ENCODE results near the gene MYPN.
"Not testable (repeated sequence)": the region's sequence is repeated elsewhere in the genome, so short reads cannot be mapped to it uniquely, and the experiment has no call there.

Gene MYPN

DNA sequence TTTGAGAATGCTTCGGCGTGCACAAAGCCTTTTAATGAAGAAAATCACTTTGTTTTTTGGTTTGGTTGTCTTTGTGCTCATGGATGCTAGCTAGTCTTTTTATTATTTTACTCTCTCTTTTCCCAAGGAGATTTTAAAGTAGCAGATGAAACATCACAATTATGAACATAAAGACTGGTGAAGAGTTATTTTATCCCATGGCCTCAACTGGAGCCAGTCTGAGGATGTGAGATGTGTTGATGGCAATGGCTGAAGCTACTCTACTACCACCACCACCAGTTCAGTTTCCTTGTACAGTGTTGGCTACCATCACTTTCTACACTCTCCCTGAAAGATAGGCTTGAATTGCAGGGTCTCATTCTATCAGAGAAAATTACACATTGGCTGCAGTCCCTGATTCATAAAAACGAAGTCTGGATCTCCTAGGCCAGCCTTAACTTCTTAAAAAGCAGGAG is 33.7 kb upstream of the MYPN start:
- no peak for DNase-seq (ENCODE audit: low read depth)
- H3K4me3 ChIP-seq (replicated peaks; ENCODE audit: low read depth, low read length): peak overlapping the region; percentile 44
- TF ChIP-seq, protein P1, sequence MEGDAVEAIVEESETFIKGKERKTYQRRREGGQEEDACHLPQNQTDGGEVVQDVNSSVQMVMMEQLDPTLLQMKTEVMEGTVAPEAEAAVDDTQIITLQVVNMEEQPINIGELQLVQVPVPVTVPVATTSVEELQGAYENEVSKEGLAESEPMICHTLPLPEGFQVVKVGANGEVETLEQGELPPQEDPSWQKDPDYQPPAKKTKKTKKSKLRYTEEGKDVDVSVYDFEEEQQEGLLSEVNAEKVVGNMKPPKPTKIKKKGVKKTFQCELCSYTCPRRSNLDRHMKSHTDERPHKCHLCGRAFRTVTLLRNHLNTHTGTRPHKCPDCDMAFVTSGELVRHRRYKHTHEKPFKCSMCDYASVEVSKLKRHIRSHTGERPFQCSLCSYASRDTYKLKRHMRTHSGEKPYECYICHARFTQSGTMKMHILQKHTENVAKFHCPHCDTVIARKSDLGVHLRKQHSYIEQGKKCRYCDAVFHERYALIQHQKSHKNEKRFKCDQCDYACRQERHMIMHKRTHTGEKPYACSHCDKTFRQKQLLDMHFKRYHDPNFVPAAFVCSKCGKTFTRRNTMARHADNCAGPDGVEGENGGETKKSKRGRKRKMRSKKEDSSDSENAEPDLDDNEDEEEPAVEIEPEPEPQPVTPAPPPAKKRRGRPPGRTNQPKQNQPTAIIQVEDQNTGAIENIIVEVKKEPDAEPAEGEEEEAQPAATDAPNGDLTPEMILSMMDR (IDR thresholded peaks at IDR 0.05; ENCODE audit: low read length, missing control alignments): no peak

DNA sequence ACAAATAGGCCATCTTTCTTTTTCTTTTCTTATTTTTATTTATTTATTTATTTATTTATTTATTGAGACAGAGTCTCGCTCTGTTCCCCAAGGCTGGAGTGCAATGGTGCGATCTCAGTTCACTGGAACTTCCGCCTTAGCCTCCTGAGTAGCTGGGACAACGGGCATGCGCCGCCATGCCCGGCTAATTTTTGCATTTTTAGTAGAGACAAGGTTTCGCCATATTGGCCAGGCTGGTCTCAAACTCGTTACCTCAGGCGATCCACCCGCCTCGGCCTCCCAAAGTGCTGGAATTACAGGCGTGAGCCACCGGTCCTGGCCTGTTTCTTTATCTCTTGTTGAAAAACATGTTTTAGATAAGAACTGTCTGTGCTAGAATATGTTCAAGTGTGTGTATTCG is 33.2 kb upstream of the MYPN start:
- not testable (repeated sequence) for DNase-seq (ENCODE audit: low read depth); H3K4me3 ChIP-seq (replicated peaks; ENCODE audit: low read depth, low read length)

- TF ChIP-seq, protein P1 (IDR thresholded peaks at IDR 0.05; ENCODE audit: low read length, missing control alignments): no peak
- H3K4me3 ChIP-seq (replicated peaks; ENCODE audit: low read depth, low read length): no peak overlapping the region
- DNase-seq (ENCODE audit: low read depth): no peak
Observed at GRCh38 chr10:68077026-68077425, 32.3 kb upstream of the MYPN start.

- TF ChIP-seq, protein P1 (IDR thresholded peaks at IDR 0.05; ENCODE audit: low read length, missing control alignments): no peak
- no peak for DNase-seq (ENCODE audit: low read depth)
- no peak overlapping the region for H3K4me3 ChIP-seq (replicated peaks; ENCODE audit: low read depth, low read length)
Observed at GRCh38 chr10:68079434-68079833, 29.9 kb upstream of the MYPN start.

DNA sequence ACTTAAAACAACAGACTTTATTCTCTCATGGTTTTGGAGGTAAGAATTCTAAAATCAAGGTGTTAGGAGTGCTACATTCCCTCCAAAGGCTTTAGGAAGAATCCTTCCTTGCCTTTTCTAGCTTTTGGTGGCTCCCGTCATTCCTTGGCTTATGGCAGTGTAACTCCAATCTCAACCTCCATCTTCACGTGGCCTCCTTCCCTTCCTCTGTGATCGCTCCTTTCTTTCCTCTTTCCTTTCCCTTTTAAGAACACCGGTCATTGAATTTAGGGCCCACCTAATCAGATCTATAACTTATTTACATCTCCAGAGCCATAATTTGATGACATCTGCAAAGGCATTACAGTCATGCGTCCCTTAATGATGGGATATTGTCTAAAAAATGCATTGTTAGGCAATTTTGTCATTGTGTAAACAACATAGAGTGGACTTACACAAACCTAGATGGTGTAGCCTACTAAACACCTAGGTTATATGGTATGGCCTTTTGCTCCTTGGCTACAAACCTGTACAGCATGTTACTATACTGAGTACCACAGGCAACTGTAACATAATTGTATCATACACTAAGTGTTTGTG is 28.3 kb upstream of the MYPN start:
- TF ChIP-seq, protein P1 (IDR thresholded peaks at IDR 0.05; ENCODE audit: low read length, missing control alignments): no peak
- H3K4me3 ChIP-seq (replicated peaks; ENCODE audit: low read depth, low read length): no peak overlapping the region
- DNase-seq (ENCODE audit: low read depth): no peak

GRCh38 chr10:68081916-68082315 is 27.4 kb upstream of the MYPN start:
- no peak overlapping the region for H3K4me3 ChIP-seq (replicated peaks; ENCODE audit: low read depth, low read length)
- DNase-seq (ENCODE audit: low read depth): no peak
- TF ChIP-seq, protein P1 (IDR thresholded peaks at IDR 0.05; ENCODE audit: low read length, missing control alignments): no peak

DNA sequence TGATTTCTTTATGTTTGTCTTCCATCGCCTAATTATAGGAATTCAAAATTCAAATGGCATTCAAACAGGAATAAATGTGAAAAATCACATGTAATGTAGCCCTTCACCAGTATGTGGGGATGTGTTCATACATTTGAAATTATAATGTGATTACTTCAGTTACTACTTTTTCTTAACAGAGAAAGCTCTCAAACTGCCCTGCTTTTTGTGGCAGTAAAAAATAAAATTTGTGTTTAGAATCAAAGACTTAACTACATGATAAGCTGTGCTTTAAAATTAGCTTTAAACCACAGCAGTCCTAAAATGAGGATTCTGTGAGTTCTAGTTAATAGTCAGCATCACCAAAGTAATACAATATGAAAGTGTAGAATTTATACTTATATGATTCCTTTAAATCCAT is 26.4 kb upstream of the MYPN start:
- TF ChIP-seq, protein P1 (IDR thresholded peaks at IDR 0.05; ENCODE audit: low read length, missing control alignments): peak; percentile 46
- DNase-seq (ENCODE audit: low read depth): peak; percentile 65
- H3K4me3 ChIP-seq (replicated peaks; ENCODE audit: low read depth, low read length): no peak overlapping the region

Data from fibroblast of pulmonary artery (primary cell).